NCI-H1105 treated with DMSO at 0.1 percent for 48 hours (cell line): ENCODE results near the gene OSCAR.

ENCODE experiments used
- DNase-seq: peaks from one replicate; lab custom pipeline; 2025; lab: John Stamatoyannopoulos, UW

OSCAR gene

DNA sequence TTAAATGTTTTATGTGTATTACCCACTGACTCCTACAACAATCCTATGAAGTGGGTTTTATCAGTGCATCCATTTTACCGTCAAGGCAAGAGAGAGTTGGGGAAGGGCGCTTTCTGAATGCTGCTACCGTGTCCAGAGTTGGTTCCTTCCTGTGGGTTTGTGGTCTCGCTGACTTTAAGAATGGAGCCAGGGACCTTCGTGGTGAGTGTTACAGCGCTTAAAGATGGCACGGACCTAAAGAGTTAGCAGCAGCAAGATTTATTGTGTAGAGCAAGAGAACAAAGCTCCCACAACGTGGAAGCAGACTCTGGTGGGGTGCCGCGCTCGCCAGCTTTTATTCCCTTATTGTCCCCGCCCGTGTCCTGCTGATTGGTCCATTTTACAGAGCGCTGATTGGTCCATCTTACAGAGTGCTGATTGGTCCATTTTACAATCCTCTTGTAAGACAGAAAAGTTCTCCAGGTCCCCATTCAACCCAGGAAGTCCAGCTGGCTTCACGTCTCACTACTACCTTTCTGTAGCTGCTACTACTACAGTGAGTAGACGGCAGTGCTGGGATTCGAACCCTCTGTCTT is 6.1 kb downstream of the OSCAR start:
- DNase-seq: no peak

DNA sequence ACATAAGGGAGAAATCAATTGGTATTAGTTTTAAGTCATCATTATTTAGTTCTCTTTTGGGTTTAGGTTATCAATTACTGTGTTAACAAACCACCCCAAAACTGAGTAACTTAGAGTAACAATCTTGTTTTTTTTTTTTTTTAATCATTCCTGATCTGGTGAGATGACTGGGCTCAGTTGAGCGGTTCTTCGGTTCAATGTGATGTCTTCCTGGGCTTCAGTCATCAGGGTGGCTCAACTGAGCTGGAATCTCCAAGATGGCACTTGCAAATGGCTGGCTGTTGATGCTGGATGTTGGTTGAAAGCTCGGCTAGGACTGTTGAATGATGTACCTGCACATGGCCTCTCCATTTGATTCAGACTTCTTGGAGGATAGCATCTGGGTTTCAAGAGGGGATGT is 16.2 kb downstream of the OSCAR start:
- DNase-seq: no peak

DNA sequence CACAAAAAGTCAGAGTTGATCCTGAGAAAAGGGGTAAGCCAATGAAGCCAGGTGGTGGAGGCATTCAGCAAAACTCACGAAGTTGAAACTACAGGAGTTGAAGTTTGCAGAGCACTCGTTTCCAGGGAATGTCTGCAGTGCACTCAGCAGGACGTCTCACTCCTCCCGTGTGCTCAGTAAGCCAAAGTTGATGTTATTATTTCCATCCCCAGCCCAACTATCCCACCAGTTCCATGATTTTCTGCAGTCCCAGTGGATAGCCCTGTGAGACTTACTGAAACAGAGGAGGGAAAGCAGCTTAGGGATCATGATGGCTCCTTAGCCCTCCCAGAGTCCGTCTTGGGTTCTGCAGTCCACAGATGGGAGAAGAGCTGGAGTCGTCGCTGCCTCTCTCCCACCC is 19.6 kb downstream of the OSCAR start, which contains the start of gene TARM1:
TSS of gene TARM1 (minus strand) at position 334 of the 400 bp plus-strand sequence. CDS start at position 309, 25 bp downstream.
- DNase-seq: no peak

DNA sequence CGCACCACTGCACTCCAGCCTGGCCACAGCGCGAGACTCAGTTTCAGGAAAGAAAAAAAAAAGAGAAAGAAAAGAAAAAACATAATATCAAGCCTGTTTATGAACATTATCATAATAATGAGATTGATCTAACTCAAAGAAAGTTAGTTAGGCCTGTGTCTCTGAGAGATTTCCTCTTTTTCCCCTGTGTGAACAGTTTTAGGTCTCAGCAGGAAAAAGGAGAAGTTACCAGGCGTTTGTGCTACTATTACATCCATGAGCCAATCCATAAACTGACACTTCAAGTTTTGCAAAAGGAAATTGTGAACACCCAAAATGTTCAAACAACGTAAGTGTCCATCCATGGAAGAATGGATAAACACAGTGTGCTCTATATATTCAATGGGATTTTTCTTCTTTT is 23.3 kb downstream of the OSCAR start:
- no peak for DNase-seq

DNA sequence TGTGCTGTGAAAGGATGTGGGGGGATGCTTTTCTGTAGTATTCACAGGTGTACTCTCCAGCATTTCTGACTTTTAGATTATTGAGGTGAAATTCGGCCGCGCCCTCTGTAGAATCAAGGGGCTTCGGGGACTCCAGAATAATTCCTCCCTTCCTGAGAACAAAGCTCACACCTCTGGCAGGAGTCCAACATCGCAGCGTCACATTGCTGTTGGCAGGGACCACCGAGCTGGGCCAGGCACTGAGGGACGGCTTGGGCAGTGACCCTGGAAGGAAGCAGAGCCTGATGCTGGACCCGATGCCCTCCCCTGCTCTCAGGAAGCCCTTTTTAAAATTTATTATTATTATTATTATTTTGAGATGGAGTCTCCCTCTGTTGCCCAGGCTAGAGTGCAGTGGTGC is 25.8 kb downstream of the OSCAR start:
- no peak for DNase-seq

DNA sequence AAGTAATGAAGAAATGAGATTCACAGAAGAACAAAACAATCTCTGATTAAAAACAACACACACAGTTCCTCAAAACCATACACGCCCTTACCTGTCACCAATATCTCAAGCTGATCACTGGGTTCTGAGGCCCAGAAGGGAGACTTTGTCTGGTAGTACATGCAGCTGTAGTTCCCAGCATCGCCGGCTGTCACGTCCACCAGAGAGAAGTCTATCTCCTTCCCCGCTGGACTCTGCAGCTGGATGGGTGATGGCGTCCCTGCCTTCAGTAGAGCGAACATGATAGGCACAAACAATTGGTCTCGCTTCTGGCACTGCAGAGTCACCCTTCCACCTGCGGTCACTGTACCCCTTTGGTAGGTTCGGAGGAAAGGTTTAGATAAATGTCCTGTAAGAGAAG is 26.8 kb downstream of the OSCAR start:
- no peak for DNase-seq

DNA sequence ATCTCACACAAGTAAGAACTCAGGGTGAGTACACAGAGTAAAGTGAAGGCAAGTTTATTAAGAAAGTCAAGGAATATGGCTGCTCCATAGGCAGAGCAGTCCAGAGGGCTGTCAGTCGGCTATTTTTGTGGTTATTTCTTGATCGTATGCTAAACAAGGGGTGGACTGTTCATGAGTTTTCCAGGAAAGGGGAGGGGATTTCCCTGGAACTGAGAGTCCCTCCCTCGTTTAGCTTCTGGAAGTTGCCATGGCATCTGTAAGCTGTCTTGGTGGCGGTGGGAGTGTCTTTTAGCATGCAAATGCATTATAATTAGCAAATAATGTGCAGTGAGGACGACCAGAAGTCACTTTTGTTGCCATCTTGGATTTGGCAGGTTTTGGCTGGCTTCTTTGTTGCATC is 31.1 kb downstream of the OSCAR start:
- no peak for DNase-seq

DNA sequence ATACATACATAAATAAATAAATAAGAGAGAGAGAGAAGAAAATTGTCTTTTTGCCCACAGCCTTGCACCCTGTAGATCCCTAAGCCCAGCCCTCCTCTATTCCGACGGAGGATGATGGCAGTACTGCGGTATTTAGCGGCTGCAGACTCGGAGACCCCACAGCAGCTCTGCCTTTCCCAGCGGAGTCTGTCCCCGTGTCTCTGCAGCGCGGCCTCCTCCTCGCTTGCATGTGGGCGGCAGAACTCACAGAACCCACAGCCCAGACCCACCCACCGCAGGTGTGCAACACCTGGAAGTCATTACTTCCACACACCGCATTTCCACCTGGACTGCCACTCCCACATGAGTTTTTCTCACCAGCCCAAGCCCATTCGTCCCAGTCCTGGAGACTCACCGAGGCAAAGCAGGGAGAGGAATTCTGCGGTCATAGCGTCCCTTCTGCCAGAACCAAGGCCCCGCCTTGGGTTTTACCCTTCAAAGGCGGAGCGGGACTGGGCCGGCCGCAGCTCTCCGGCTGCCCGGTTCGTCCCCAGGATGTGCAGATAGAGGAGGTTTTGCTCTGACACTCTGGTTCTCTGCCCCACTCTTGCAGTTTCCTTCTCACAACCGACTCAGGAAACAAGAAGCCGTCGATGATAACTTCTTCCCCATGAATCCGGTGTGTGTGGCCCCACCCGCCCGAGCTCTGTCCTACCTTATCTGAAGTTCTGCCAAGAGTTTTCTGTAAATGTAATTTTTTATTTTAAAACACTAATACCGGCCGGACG is 37.1 kb downstream of the OSCAR start, which contains the start of gene VSTM1:
TSS of gene VSTM1 (minus strand) at position 548 of the 767 bp plus-strand sequence. CDS start at position 428, 120 bp downstream.
- no peak for DNase-seq

DNA sequence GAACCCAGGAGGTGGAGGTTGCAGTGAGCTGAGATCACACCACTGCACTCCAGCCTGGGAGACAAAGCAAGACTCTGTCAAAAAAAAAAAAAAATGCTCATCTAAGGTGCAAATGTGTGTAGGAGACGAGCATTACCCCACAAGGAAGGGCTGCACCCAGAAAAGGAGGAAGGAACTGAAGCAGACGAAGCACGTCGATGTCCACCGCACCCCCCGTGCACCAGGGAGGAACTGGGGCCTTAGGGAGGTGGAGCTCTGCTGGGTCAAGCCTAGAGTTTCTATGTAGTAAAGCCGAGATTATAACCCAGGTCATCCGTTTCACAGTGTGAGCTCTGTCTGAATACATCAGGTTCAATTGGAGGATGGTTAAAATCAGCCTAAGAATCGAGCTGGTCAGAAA is 38.0 kb downstream of the OSCAR start:
- DNase-seq: no peak

DNA sequence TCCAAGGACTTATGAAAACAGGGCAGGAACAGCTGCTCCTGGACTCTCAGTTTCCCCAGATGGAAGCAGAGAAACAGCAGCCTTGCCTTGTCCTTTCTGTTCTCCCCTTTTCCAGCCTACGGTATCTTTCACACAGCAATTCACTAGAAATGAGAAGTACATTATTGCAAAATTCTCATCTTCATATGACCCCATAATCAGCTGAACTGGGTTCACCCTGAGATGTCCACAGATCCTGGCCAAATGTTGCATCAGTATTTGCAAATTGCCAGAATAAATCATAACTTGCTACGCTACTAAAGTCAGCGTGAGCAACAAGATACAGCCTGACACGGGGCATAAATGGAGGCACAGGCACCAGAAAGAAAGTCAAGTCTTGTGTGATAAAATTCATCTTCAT is 53.0 kb downstream of the OSCAR start:
- DNase-seq: no peak

DNA sequence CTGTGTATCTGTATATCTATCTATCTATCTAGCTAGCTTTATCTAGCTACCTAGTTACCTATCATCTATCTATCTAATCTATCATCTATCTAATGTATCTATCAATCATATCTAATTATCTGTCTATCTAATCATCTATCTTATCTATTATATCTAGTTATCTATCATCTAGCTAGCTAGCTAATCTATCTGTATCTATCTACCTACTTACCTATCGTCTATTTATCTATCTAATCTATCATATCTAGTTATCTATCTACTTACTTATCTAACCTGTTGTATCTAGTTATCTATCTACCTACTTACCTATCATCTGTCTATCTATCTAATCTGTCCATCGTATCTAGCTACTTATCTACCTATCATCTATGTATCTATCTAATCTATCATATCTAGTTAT is 54.8 kb downstream of the OSCAR start:
- DNase-seq: no peak
